ENCODE measurements around the gene PSMD12.
"Not testable (repeated sequence)": the region's sequence is repeated elsewhere in the genome, so short reads cannot be mapped to it uniquely, and the experiment has no call there.

DNA sequence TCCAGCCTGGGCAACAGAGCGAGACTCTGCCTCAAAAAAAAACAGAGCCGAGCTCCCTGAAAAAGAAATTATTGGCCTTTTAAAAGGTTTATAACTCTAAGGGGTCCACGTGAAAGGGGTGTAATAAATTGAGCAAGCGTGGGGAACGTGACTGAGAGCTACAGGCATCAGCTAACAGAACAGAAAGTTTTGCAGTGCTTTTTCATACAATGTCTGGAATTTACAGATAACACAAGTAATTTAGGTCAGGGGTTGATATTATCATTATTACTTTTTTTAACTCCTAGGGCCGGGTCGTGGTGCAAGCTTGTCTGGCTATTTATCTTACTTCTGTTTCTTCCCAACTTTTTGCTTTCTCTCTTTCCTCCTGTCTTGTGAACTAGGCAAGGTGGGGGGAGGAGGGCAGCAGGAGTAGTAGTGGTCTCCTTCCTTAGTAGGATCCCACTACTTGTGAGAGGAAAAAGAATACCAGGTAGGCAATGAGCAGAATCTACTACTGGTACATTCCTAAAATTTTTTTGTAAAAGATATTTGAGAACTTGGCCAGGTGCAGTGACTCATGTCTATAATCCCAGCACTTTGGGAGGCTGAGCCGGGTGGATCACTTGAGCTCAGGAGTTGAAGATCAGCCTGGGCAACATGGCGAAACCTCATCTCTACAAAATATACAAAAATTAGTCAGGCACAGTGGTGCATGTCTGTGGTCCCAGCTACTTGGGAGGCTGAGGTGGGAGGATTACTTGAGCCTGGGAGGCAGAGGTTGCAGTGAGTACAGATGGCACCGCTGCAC, 60.7 kb downstream of the PSMD12 start:
- TF ChIP-seq, protein P1, sequence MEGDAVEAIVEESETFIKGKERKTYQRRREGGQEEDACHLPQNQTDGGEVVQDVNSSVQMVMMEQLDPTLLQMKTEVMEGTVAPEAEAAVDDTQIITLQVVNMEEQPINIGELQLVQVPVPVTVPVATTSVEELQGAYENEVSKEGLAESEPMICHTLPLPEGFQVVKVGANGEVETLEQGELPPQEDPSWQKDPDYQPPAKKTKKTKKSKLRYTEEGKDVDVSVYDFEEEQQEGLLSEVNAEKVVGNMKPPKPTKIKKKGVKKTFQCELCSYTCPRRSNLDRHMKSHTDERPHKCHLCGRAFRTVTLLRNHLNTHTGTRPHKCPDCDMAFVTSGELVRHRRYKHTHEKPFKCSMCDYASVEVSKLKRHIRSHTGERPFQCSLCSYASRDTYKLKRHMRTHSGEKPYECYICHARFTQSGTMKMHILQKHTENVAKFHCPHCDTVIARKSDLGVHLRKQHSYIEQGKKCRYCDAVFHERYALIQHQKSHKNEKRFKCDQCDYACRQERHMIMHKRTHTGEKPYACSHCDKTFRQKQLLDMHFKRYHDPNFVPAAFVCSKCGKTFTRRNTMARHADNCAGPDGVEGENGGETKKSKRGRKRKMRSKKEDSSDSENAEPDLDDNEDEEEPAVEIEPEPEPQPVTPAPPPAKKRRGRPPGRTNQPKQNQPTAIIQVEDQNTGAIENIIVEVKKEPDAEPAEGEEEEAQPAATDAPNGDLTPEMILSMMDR (conservative IDR thresholded peaks at IDR 0.05 in 1 of 2, IDR thresholded peaks at IDR 0.05 in 1 of 2; ENCODE audit: low read depth in 1 of 2, low read length in 2 of 2): not testable (repeated sequence)
- TF ChIP-seq EZH2 (IDR thresholded peaks at IDR 0.05; ENCODE audit: low read length, missing control alignments): not testable (repeated sequence)

Measured in fibroblast of lung (primary cell).